ENCODE data around the gene EFCAB7.

EFCAB7 gene

DNA sequence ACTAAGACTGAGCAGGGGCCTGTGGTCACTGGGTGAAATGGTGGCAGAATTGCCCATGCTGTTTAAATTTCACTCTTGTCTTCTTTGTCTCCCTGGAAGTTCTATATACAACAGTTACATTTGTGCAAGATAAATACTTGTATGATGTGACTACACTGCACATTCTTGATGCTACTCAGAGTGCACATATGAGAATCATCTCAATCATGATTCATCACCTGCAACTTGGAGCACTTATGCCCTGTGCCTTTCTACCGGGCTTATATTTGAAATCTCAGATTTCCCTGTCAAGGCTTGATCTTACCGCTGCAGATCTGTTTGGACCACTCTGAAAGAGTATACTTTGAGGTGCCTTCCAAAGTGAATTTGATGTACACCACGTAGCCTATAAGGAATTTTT lies 80.5 kb downstream of the EFCAB7 start:
- no peak for DNase-seq

DNA sequence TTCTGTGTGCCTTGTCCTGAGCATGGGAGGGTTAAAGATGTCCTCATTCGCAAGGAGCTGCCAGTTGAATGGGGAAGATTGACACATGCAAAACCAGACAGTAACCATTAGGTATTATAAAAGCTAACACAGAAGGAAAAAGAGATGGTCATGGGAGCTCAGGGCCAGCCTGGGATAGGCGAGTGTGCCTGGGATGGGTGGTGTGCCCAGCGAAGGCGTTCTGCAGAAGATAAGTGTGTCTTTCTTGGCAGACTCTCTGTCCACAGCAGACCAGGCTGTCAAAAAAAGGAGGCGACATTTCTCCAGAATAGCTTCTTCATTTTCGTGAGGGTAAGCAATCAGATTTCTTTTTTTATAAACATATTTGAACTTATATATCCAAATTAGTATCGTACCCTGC lies 84.0 kb downstream of the EFCAB7 start:
- DNase-seq, result no peak

DNA sequence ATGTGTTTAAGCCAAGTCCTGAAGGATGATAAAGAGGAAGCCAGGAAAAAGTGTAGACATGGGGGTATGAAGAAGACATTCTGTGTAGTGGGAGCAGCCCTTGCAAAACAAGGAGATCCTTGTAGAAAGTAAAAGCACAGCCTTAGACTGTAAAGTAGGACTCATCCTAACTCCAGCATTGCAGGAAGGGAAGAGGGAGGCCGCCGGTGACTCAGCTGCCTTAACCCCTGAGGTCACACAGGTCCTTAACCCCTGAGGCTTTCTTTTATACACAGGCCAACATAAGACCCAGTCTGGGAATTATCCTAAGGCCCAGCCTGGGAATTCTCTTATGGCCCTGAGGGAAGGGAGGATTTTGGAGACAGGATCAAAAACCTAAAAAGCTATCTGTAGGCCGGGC lies 87.9 kb downstream of the EFCAB7 start:
- no peak for DNase-seq

- no peak for DNase-seq
Measured at GRCh38 chr1:63612564-63612963, 89.2 kb downstream of the EFCAB7 start.

GRCh38 chr1:63612971-63613370 lies 89.6 kb downstream of the EFCAB7 start:
- DNase-seq, result no peak

GRCh38 chr1:63615768-63616420 lies 92.6 kb downstream of the EFCAB7 start:
- peak; percentile 63 for DNase-seq

GRCh38 chr1:63617450-63617849 lies 94.1 kb downstream of the EFCAB7 start:
- DNase-seq, result no peak

- DNase-seq, result no peak
Measured at GRCh38 chr1:63618011-63618410, 94.7 kb downstream of the EFCAB7 start.

DNA sequence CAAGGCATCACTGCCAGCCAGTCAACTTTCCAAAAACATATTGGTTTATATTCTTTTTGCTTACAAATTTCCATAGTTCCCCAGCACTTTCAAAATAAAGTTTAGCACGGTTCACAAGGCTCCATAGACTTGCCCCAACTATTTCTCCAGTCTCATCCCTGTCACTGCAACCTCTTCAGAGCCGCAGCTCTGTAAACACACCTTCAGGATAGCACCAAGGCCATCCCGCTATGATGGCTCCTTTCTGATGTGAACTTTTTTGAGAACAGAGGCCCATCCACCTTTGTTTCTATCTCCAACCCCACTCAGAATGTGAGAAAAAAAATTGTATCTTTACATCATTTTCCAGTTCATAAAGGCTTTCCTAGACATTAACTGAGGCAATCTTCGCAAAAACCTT lies 96.2 kb downstream of the EFCAB7 start:
- DNase-seq, result no peak

DNA sequence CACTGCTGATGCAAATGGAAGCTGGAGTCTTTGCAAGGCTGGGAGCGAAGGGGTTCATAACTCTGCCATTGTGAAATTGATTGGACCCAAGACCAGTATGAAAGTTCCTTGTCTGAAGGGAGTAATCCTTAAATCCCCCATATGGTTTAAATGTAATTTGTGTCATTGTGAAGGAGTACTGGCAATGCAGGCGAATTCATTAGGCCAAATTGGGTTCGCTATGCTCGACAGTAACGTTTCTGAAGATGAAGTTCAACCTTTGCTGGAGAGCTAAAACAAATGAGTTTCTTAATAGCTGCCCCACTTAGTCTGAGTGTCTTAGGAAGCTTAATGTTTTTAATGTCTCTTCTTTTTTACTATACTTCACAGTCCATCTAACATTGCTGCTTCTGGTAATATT lies 97.3 kb downstream of the EFCAB7 start:
- DNase-seq, result no peak

DNA sequence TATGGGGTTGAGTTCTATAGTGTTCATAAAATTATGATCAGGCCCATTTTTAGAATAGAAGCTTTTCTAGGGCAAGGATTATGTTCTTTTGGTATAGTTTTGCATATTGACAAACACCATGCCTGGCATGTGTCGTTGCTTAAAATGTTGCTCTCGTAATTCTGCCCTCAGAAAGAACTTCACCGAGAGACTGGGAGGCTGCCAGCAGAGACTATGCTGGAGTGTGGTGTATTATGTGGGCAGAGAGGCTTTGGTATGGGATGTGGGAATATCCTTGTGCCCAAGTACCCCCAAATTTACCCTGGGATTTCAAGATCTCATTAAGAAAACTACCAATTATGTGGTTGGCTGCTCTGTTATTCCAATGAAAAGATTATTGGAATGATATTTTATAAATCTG lies 97.8 kb downstream of the EFCAB7 start:
- DNase-seq, result no peak

GRCh38 chr1:63621698-63622097 lies 98.4 kb downstream of the EFCAB7 start:
- DNase-seq, result no peak
